ENCODE results near the gene CD226.
"Not testable (repeated sequence)": the region's sequence is repeated elsewhere in the genome, so short reads cannot be mapped to it uniquely, and the experiment has no call there.

Gene CD226

DNA sequence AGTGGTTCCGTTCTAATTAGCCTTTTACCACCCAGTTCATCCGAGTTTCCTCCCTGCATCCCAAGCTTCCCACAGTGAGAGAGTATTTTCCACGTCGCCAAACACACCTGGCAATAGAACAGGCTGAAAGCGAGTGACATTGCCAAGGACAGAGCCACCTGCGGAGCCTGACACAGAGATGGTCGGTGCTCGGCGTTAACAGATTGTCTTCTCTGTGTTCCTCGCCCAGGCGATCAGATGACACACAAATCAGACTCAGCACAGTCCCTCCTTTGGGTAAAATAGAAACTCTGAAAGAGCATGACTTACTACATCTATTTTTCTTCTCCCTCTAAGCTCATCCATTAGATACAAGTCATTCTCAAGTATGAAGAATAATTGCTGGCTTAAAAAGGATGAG is 107.7 kb downstream of the CD226 start:
- Histone ChIP-seq H3K27me3 (replicated peaks in 2 of 5; ENCODE audit: control insufficient read depth in 4 of 5, insufficient read depth in 5 of 5, low read length in 4 of 5) (peaks cover 0 to 2% (median 0%) of the 10 kb centered on the region in 5 experiments), H3K36me3 (ENCODE audit: control insufficient read depth in 4 of 4, insufficient read depth in 4 of 4, low read length in 3 of 4) (peaks cover 0 to 2% (median 0%) of the 10 kb centered on the region in 4 experiments), H3K27ac (ENCODE audit: insufficient read depth in 1 of 2, low read depth in 1 of 2, low read length in 2 of 2, poor library complexity in 1 of 2, severe bottlenecking in 2 of 2) (no peak overlapping the region), H3K9me3 (ENCODE audit: control extremely low read depth in 1 of 5, control insufficient read depth in 4 of 5, insufficient read depth in 2 of 5, low read depth in 1 of 5, low read length in 4 of 5) (no peaks in the 10 kb centered on the region), H3K4me3 (ENCODE audit: control insufficient read depth in 1 of 7, extremely low read depth in 1 of 7, insufficient read depth in 4 of 7, low read depth in 2 of 7, low read length in 6 of 7) (no peak overlapping the region), H3K4me1 (ENCODE audit: control extremely low read depth in 1 of 4, control insufficient read depth in 4 of 4, insufficient read depth in 4 of 4, low read length in 3 of 4) (no peaks in the 10 kb centered on the region)
- ChIA-PET CTCF (interaction anchor here (0.9 to 1.1 kb wide), 2 partner anchors 9 to 13 kb away, joined by 3 read pairs; no protein-coding TSS in a partner anchor), POLR2A (interaction anchor here (0.6 kb wide), 1 partner anchor 13 kb away, joined by 3 read pairs; no protein-coding TSS in a partner anchor)
- WGBS (ENCODE audit: insufficient coverage): 94% methylated on average over 11 of the region's 11 CpGs
- no peak for DNase-seq

DNA sequence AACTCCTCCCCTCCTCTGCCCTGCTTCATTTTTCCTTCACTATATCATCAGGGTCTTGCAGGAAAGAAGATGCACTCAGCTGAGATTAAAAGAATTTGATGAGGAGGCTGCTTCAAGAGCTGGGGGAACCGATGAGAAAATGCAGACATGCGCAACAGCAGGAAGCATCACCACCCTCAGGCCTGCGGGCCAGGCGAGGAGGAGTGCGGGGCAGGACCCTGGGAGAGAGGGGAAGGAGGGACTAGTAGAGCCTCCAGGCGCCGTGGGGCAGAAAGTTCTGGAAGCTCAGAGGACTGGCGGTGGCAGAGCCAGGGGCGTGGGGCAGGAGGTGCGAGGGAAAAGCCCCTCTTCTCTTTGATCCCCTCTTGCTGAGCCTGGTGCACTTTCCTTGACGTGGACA is 108.2 kb downstream of the CD226 start:
- Histone ChIP-seq H3K27ac (ENCODE audit: insufficient read depth in 1 of 2, low read depth in 1 of 2, low read length in 2 of 2, poor library complexity in 1 of 2, severe bottlenecking in 2 of 2) (no peak overlapping the region), H3K27me3 (replicated peaks in 2 of 5; ENCODE audit: control insufficient read depth in 4 of 5, insufficient read depth in 5 of 5, low read length in 4 of 5) (peaks cover 0 to 2% (median 0%) of the 10 kb centered on the region in 5 experiments), H3K9me3 (ENCODE audit: control extremely low read depth in 1 of 5, control insufficient read depth in 4 of 5, insufficient read depth in 2 of 5, low read depth in 1 of 5, low read length in 4 of 5) (no peaks in the 10 kb centered on the region), H3K4me1 (ENCODE audit: control extremely low read depth in 1 of 4, control insufficient read depth in 4 of 4, insufficient read depth in 4 of 4, low read length in 3 of 4) (no peaks in the 10 kb centered on the region), H3K4me3 (ENCODE audit: control insufficient read depth in 1 of 7, extremely low read depth in 1 of 7, insufficient read depth in 4 of 7, low read depth in 2 of 7, low read length in 6 of 7) (no peak overlapping the region), H3K36me3 (ENCODE audit: control insufficient read depth in 4 of 4, insufficient read depth in 4 of 4, low read length in 3 of 4) (peaks cover 0 to 2% (median 0%) of the 10 kb centered on the region in 4 experiments)
- CTCF ChIA-PET: interaction anchor here (0.9 to 1.1 kb wide), 2 partner anchors 9 to 14 kb away, joined by 3 read pairs; no protein-coding TSS in a partner anchor
- 95% methylated on average over 10 of the region's 11 CpGs for WGBS (ENCODE audit: insufficient coverage)
- no peak for DNase-seq
- POLR2A ChIA-PET: no interaction called here

DNA sequence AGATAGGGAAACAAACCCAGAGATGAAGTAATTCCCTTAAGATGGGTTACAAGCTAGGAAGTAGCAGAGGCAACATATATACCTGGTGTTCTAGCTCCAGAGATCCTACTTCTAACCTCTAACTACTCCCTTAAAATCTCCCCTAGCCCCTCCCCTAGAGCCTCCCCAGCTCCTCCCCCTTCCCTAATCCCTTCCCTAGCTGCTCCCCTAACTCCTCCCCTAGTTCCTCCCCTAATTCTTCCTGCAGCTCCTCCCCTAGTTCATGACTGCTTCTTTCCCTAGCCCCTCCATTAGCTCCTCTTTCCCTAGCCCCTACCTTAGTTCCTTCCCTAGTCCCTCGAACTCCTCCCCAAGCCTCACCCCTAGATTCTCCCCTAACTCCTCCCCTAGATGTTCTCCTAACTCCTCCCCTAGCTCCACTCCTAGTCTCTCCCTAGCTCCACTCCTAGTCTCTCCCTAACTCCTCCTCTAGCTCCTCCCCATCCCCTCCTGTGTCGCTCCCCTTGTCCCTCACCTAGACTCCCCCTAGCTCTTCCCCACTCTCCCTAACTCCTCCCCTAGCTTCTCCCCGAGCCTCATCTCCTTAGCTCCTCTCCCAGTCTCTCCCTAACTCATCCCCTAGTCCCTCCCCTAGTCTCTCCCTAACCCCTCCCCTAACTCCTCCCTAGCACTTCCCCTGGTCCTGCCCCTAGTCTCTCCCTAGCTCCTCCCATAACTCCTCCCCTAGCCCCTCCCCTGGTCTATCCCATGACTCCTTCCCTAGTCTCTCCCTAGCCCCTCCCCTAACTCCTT is 108.9 kb downstream of the CD226 start:
- CTCF ChIA-PET: interaction anchor here (1.0 kb wide), 1 partner anchor 13 kb away, joined by 3 read pairs; no protein-coding TSS in a partner anchor
- H3K4me1 ChIP-seq (ENCODE audit: control extremely low read depth in 1 of 4, control insufficient read depth in 4 of 4, insufficient read depth in 4 of 4, low read length in 3 of 4): no peaks in the 10 kb centered on the region
- H3K27me3 ChIP-seq (replicated peaks in 2 of 5; ENCODE audit: control insufficient read depth in 4 of 5, insufficient read depth in 5 of 5, low read length in 4 of 5): peaks cover 0 to 2% (median 0%) of the 10 kb centered on the region in 5 experiments
- H3K36me3 ChIP-seq (ENCODE audit: control insufficient read depth in 4 of 4, insufficient read depth in 4 of 4, low read length in 3 of 4): peaks cover 0 to 2% (median 0%) of the 10 kb centered on the region in 4 experiments
- H3K27ac ChIP-seq (ENCODE audit: insufficient read depth in 1 of 2, low read depth in 1 of 2, low read length in 2 of 2, poor library complexity in 1 of 2, severe bottlenecking in 2 of 2): no peak overlapping the region
- POLR2A ChIA-PET: no interaction called here
- no peak overlapping the region for H3K4me3 ChIP-seq (ENCODE audit: control insufficient read depth in 1 of 7, extremely low read depth in 1 of 7, insufficient read depth in 4 of 7, low read depth in 2 of 7, low read length in 6 of 7)
- no peak for DNase-seq
- H3K9me3 ChIP-seq (ENCODE audit: control extremely low read depth in 1 of 5, control insufficient read depth in 4 of 5, insufficient read depth in 2 of 5, low read depth in 1 of 5, low read length in 4 of 5): no peaks in the 10 kb centered on the region
- 88% methylated on average over 3 of the region's 3 CpGs for WGBS (ENCODE audit: insufficient coverage)

DNA sequence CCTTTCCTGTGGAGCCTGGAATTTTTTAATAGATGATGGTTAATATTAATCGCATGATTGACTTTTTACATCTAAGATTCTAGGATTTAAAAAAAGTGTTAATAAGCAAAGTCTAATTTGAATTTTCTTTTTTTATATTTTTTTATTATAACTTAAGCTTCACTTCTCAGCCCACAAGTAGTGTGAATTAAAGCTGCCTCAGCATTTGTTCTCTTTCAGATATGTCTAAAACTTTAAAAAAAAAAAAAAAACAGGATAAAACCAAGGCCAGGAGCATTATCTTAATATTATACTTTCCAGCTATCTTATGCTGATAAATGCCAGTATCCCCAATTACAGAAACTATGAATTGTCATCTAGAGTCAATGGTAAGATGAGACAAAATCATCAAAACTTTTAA is 109.7 kb downstream of the CD226 start:
- no peaks in the 10 kb centered on the region for H3K4me1 ChIP-seq (ENCODE audit: control extremely low read depth in 1 of 4, control insufficient read depth in 4 of 4, insufficient read depth in 4 of 4, low read length in 3 of 4)
- no CpG with 5 or more reads among the region's 1 CpG for WGBS (ENCODE audit: insufficient coverage)
- H3K9me3 ChIP-seq (ENCODE audit: control extremely low read depth in 1 of 5, control insufficient read depth in 4 of 5, insufficient read depth in 2 of 5, low read depth in 1 of 5, low read length in 4 of 5): no peaks in the 10 kb centered on the region
- H3K27me3 ChIP-seq (replicated peaks in 2 of 5; ENCODE audit: control insufficient read depth in 4 of 5, insufficient read depth in 5 of 5, low read length in 4 of 5): no peaks in the 10 kb centered on the region
- DNase-seq: no peak
- CTCF ChIA-PET: interaction anchor here (1.0 kb wide), 1 partner anchor 13 kb away, joined by 3 read pairs; no protein-coding TSS in a partner anchor
- H3K27ac ChIP-seq (ENCODE audit: insufficient read depth in 1 of 2, low read depth in 1 of 2, low read length in 2 of 2, poor library complexity in 1 of 2, severe bottlenecking in 2 of 2): no peak overlapping the region
- H3K4me3 ChIP-seq (ENCODE audit: control insufficient read depth in 1 of 7, extremely low read depth in 1 of 7, insufficient read depth in 4 of 7, low read depth in 2 of 7, low read length in 6 of 7): no peak overlapping the region
- H3K36me3 ChIP-seq (ENCODE audit: control insufficient read depth in 4 of 4, insufficient read depth in 4 of 4, low read length in 3 of 4): peaks cover 0 to 2% (median 0%) of the 10 kb centered on the region in 4 experiments
- POLR2A ChIA-PET: no interaction called here

DNA sequence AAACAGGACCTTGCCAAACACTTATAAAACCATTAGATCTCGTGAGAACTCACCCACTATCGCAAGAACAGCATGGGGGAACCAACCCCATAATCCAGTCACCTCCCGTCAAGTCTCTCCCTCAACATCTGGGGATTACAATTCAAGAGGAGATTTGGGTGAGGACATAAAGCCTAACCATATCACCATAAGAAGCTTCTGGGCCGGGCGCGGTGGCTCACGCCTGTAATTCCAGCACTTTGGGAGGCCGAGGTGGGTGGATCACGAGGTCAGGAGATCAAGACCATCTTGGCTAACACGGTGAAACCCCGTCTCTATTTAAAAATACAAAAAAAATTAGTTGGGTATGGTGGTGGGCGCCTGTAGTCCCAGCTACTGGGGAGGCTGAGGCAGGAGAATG is 112.7 kb downstream of the CD226 start:
- H3K9me3 ChIP-seq (ENCODE audit: control extremely low read depth in 1 of 5, control insufficient read depth in 4 of 5, insufficient read depth in 2 of 5, low read depth in 1 of 5, low read length in 4 of 5); CTCF ChIA-PET; H3K4me3 ChIP-seq (ENCODE audit: control insufficient read depth in 1 of 7, extremely low read depth in 1 of 7, insufficient read depth in 4 of 7, low read depth in 2 of 7, low read length in 6 of 7); H3K27ac ChIP-seq (ENCODE audit: insufficient read depth in 1 of 2, low read depth in 1 of 2, low read length in 2 of 2, poor library complexity in 1 of 2, severe bottlenecking in 2 of 2); DNase-seq; POLR2A ChIA-PET; H3K4me1 ChIP-seq (ENCODE audit: control extremely low read depth in 1 of 4, control insufficient read depth in 4 of 4, insufficient read depth in 4 of 4, low read length in 3 of 4); H3K36me3 ChIP-seq (ENCODE audit: control insufficient read depth in 4 of 4, insufficient read depth in 4 of 4, low read length in 3 of 4); H3K27me3 ChIP-seq (replicated peaks in 2 of 5; ENCODE audit: control insufficient read depth in 4 of 5, insufficient read depth in 5 of 5, low read length in 4 of 5): not testable (repeated sequence)
- 80% methylated on average over 1 of the region's 12 CpGs for WGBS (ENCODE audit: insufficient coverage)

DNA sequence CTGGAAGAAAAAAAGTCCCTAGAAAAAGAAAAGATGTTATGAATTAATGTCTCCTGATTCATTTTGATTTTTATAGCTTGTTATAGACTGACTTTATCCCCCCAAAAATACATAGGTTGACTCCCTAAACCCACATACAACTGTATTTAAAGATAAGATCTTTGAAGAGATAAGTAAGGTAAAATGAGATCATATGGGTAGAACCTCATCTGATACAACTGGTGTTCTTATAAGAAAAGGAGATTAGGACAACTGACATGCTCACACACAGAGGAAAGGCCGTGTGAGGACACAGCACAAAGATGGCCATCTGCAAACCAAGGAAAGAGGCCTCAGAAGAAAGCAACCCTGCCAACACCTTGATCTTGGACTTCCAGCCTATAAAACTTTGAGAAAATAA is 117.5 kb downstream of the CD226 start:
- Histone ChIP-seq H3K36me3 (ENCODE audit: control insufficient read depth in 4 of 4, insufficient read depth in 4 of 4, low read length in 3 of 4) (no peaks in the 10 kb centered on the region), H3K9me3 (ENCODE audit: control extremely low read depth in 1 of 5, control insufficient read depth in 4 of 5, insufficient read depth in 2 of 5, low read depth in 1 of 5, low read length in 4 of 5) (no peaks in the 10 kb centered on the region), H3K27ac (ENCODE audit: insufficient read depth in 1 of 2, low read depth in 1 of 2, low read length in 2 of 2, poor library complexity in 1 of 2, severe bottlenecking in 2 of 2) (no peak overlapping the region), H3K27me3 (replicated peaks in 2 of 5; ENCODE audit: control insufficient read depth in 4 of 5, insufficient read depth in 5 of 5, low read length in 4 of 5) (no peaks in the 10 kb centered on the region), H3K4me1 (ENCODE audit: control extremely low read depth in 1 of 4, control insufficient read depth in 4 of 4, insufficient read depth in 4 of 4, low read length in 3 of 4) (no peaks in the 10 kb centered on the region), H3K4me3 (ENCODE audit: control insufficient read depth in 1 of 7, extremely low read depth in 1 of 7, insufficient read depth in 4 of 7, low read depth in 2 of 7, low read length in 6 of 7) (no peak overlapping the region)
- CTCF ChIA-PET: no interaction called here
- whole genome bisulfite sequencing (ENCODE audit: insufficient coverage): 83% methylated on average over 1 of the region's 1 CpG
- no peak for DNase-seq
- POLR2A ChIA-PET: no interaction called here

DNA sequence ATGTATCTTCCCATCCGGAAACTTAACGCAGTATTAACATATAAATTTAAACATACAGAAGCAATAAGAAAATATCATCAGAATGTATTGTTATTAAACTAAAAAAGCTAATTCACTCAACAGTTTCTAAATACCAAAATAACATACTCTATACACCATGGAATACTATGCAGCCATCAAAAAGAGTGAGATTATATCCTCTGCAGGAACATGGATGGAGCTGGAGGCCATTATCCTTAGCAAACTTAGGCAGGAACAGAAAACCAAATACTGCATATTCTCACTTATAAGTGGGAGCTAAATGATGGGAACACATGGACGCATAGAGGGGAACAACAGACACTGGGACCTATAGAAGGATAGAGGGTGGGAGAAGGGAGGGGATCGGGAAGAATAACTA is 127.1 kb downstream of the CD226 start:
- Histone ChIP-seq H3K4me1 (ENCODE audit: control extremely low read depth in 1 of 4, control insufficient read depth in 4 of 4, insufficient read depth in 4 of 4, low read length in 3 of 4) (no peaks in the 10 kb centered on the region), H3K4me3 (ENCODE audit: control insufficient read depth in 1 of 7, extremely low read depth in 1 of 7, insufficient read depth in 4 of 7, low read depth in 2 of 7, low read length in 6 of 7) (no peak overlapping the region), H3K27ac (ENCODE audit: insufficient read depth in 1 of 2, low read depth in 1 of 2, low read length in 2 of 2, poor library complexity in 1 of 2, severe bottlenecking in 2 of 2) (no peak overlapping the region), H3K9me3 (ENCODE audit: control extremely low read depth in 1 of 5, control insufficient read depth in 4 of 5, insufficient read depth in 2 of 5, low read depth in 1 of 5, low read length in 4 of 5) (peaks cover 0 to 4% (median 0%) of the 10 kb centered on the region in 5 experiments), H3K36me3 (ENCODE audit: control insufficient read depth in 4 of 4, insufficient read depth in 4 of 4, low read length in 3 of 4) (no peaks in the 10 kb centered on the region), H3K27me3 (replicated peaks in 2 of 5; ENCODE audit: control insufficient read depth in 4 of 5, insufficient read depth in 5 of 5, low read length in 4 of 5) (no peaks in the 10 kb centered on the region)
- ChIA-PET CTCF (no interaction called here), POLR2A (no interaction called here)
- DNase-seq: no peak
- WGBS (ENCODE audit: insufficient coverage): no CpG with 5 or more reads among the region's 4 CpGs
